ENCODE measurements around the gene NPHS1. TPM values are rescaled to one million over a fixed set of nuclear protein-coding genes. Genes with fewer than 3 reads are reported as not detected.

NPHS1 gene
- total and polyA plus RNA-seq, 9 of the 15 experiments (the other 6 are each of a cell fraction or from before 2014, with no cell fraction given) = 0.01 to 0.28 (median 0.14) TPM; not detected in 5

- peak; percentile 16 to 62; a peak in 1 of 4 replicates for TF ChIP-seq SIN3A (IDR thresholded peaks at IDR 0.05; ENCODE audit: borderline replicate concordance in 2 of 2, control insufficient read depth in 1 of 2, low read depth in 2 of 2, low read length in 2 of 2)
- TF ChIP-seq E2F1 (CRISPR knock-in tag; IDR thresholded peaks at IDR 0.05) = peak; percentile 58; the same call in 1 of the 2 replicates
- TF ChIP-seq PPARD (CRISPR knock-in tag; IDR thresholded peaks at IDR 0.05) = no peak
- TF ChIP-seq TFE3 (CRISPR knock-in tag; IDR thresholded peaks at IDR 0.05) = no peak
- TF ChIP-seq ZNF175 (CRISPR knock-in tag; IDR thresholded peaks at IDR 0.05; ENCODE audit: low read depth) = no peak
- peak; percentile 57 for TF ChIP-seq GABPB1 (CRISPR knock-in tag; IDR thresholded peaks at IDR 0.05)
- peak; percentile 91 to 96 for TF ChIP-seq E2F6 (IDR thresholded peaks at IDR 0.05; ENCODE audit: borderline replicate concordance in 1 of 2, extremely low read depth in 1 of 2, insufficient read depth in 1 of 2, insufficient read length in 1 of 2, low read depth in 1 of 2, low read length in 1 of 2, poor library complexity in 1 of 2, severe bottlenecking in 1 of 2)
- TF ChIP-seq BRCA1 (IDR thresholded peaks at IDR 0.05) = no peak
- TF ChIP-seq BRCA1 (CRISPR knock-in tag; IDR thresholded peaks at IDR 0.05) = no peak
- TF ChIP-seq EHMT2 (IDR thresholded peaks at IDR 0.05) = peak; percentile 41; the same call in 1 of the 2 replicates
- no peak for TF ChIP-seq ZNF277 (CRISPR knock-in tag; IDR thresholded peaks at IDR 0.05; ENCODE audit: borderline replicate concordance)
- TF ChIP-seq MLX (CRISPR knock-in tag; conservative IDR thresholded peaks at IDR 0.05) = no peak
- TF ChIP-seq POLR2AphosphoS2 (IDR thresholded peaks at IDR 0.05; ENCODE audit: low read length) = no peak
- TF ChIP-seq FIP1L1 (IDR thresholded peaks at IDR 0.05; ENCODE audit: low read depth, low read length, poor library complexity, severe bottlenecking) = peak; percentile 63
- TF ChIP-seq ZFX (CRISPR knock-in tag; IDR thresholded peaks at IDR 0.05) = no peak
- TF ChIP-seq RBM22 (IDR thresholded peaks at IDR 0.05; ENCODE audit: low read depth, low read length, poor library complexity, severe bottlenecking) = peak; percentile 86
- TF ChIP-seq HNRNPLL (IDR thresholded peaks at IDR 0.05; ENCODE audit: low read depth, low read length, poor library complexity, severe bottlenecking) = peak; percentile 98
- no peak for TF ChIP-seq ZNF239 (CRISPR knock-in tag; IDR thresholded peaks at IDR 0.05)
- TF ChIP-seq TCFL5 (CRISPR knock-in tag; conservative IDR thresholded peaks at IDR 0.05) = no peak
- TF ChIP-seq PRMT5 (CRISPR knock-in tag; IDR thresholded peaks at IDR 0.05) = no peak
Observed at GRCh38 chr19:35869327-35870123, 17.2 kb upstream of the NPHS1 start (continued).

Measured in K562 (cell line).